H9 (cell line): Measurements from ENCODE around the gene YLPM1. TPM values are rescaled to one million over a fixed set of nuclear protein-coding genes. Genes with fewer than 3 reads are reported as not detected.

Experiments
- DNase-seq: peaks from one replicate; pipeline ENCODE4 v3.0.0-alpha.2; 2017
- H2AFZ ChIP-seq: one replicate; pipeline ENCODE4 v1.6.1; 2013; ENCODE audit warnings: mild to moderate bottlenecking, low read length, control low read depth, moderate library complexity
- H2AK5ac ChIP-seq: 2 replicates; pipeline ENCODE4 v1.6.1; 2013; ENCODE audit warnings: low read length, control low read depth, mixed read lengths; ENCODE audit not compliant: insufficient read length
- H2BK120ac ChIP-seq: one replicate; pipeline ENCODE4 v1.6.1; 2013; ENCODE audit warnings: low read depth, mild to moderate bottlenecking, low read length, control low read depth, inconsistent platforms; ENCODE audit not compliant: poor library complexity, severe bottlenecking
- H2BK12ac ChIP-seq: 2 replicates; pipeline ENCODE4 v1.6.1; 2013; ENCODE audit warnings: low read length, control low read depth, mixed read lengths, low read depth; ENCODE audit not compliant: insufficient read length
- H2BK15ac ChIP-seq: 2 replicates; pipeline ENCODE4 v1.6.1; 2013; ENCODE audit warnings: low read depth, low read length, control low read depth
- H2BK20ac ChIP-seq: one replicate; pipeline ENCODE4 v1.6.1; 2013; ENCODE audit warnings: low read depth, mild to moderate bottlenecking, low read length, control low read depth, inconsistent platforms; ENCODE audit not compliant: poor library complexity, severe bottlenecking
- H2BK5ac ChIP-seq: 2 replicates; pipeline ENCODE4 v1.6.1; 2013; ENCODE audit warnings: low read length, control low read depth, mixed read lengths; ENCODE audit not compliant: insufficient read length
- H3K14ac ChIP-seq: 2 replicates; pipeline ENCODE4 v1.6.1; 2013; ENCODE audit warnings: low read length, control low read depth; ENCODE audit not compliant: insufficient read depth
- H3K18ac ChIP-seq: 2 replicates; pipeline ENCODE4 v1.6.1; 2013; ENCODE audit warnings: low read depth, mild to moderate bottlenecking, mixed read lengths, low read length, control low read depth; ENCODE audit not compliant: insufficient read length
- H3K23ac ChIP-seq: 2 replicates; pipeline ENCODE4 v1.6.1; 2013; ENCODE audit warnings: low read length, control low read depth, mixed read lengths, low read depth; ENCODE audit not compliant: insufficient read length
- H3K23me2 ChIP-seq: 2 replicates; pipeline ENCODE4 v1.6.1; 2013; ENCODE audit warnings: low read depth, mild to moderate bottlenecking, mixed read lengths, low read length, control low read depth; ENCODE audit not compliant: insufficient read length, poor library complexity, severe bottlenecking
- H3K27ac ChIP-seq: 2 replicates; pipeline ENCODE4 v1.5.1; 2013; ENCODE audit warnings: low read length, control low read depth, mixed read lengths, low read depth; ENCODE audit not compliant: insufficient read length
- H3K27me3 ChIP-seq: 2 replicates; pipeline ENCODE4 v1.6.1; 2013; ENCODE audit warnings: low read length, control low read depth, inconsistent platforms; ENCODE audit not compliant: insufficient read depth
- H3K4ac ChIP-seq: 2 replicates; pipeline ENCODE4 v1.6.1; 2013; ENCODE audit warnings: low read depth, mild to moderate bottlenecking, control low read depth, inconsistent platforms, low read length, moderate library complexity
- H3K4me1 ChIP-seq: 2 replicates; pipeline ENCODE4 v1.6.1; 2013; ENCODE audit warnings: low read length, control low read depth, inconsistent platforms; ENCODE audit not compliant: insufficient read depth
- H3K4me2 ChIP-seq: 2 replicates; pipeline ENCODE4 v1.6.1; 2013; ENCODE audit warnings: low read length, control low read depth, mixed read lengths; ENCODE audit not compliant: insufficient read length, insufficient read depth
- H3K56ac ChIP-seq: 2 replicates; pipeline ENCODE4 v1.6.1; 2013; ENCODE audit warnings: low read depth, mild to moderate bottlenecking, mixed read lengths, low read length, control low read depth; ENCODE audit not compliant: insufficient read length
- H3K79me1 ChIP-seq: 2 replicates; pipeline ENCODE4 v1.6.1; 2013; ENCODE audit warnings: low read depth, mild to moderate bottlenecking, moderate library complexity, low read length, control low read depth, inconsistent platforms; ENCODE audit not compliant: insufficient read depth, poor library complexity, severe bottlenecking
- H3K79me2 ChIP-seq: 2 replicates; pipeline ENCODE4 v1.6.1; 2013; ENCODE audit warnings: low read length, control low read depth, inconsistent platforms; ENCODE audit not compliant: insufficient read depth
- H3K9ac ChIP-seq: 2 replicates; pipeline ENCODE4 v1.6.1; 2013; ENCODE audit warnings: low read length, control low read depth, mixed read lengths; ENCODE audit not compliant: insufficient read length; ENCODE audit errors: extremely low read depth
- H3K9me3 ChIP-seq: one replicate; pipeline ENCODE4 v1.6.1; 2013; ENCODE audit warnings: low read depth, low read length, inconsistent platforms; ENCODE audit not compliant: control insufficient read depth
- H3T11ph ChIP-seq: one replicate; pipeline ENCODE4 v1.6.1; 2013; ENCODE audit warnings: mild to moderate bottlenecking, low read length, control low read depth, inconsistent platforms
- H4K20me1 ChIP-seq: one replicate; pipeline ENCODE4 v1.6.1; 2013; ENCODE audit not compliant: control insufficient read depth, insufficient read length, insufficient read depth
- H4K5ac ChIP-seq: 2 replicates; pipeline ENCODE4 v1.6.1; 2013; ENCODE audit warnings: low read depth, mild to moderate bottlenecking, mixed read lengths, low read length, control low read depth; ENCODE audit not compliant: insufficient read length
- H4K8ac ChIP-seq: replicated peaks from 2 replicates; pipeline ENCODE4 v1.6.1; 2013; ENCODE audit warnings: low read length, control low read depth, mixed read lengths, low read depth; ENCODE audit not compliant: insufficient read length
- H4K91ac ChIP-seq: 2 replicates; pipeline ENCODE4 v1.6.1; 2013; ENCODE audit warnings: low read depth, mild to moderate bottlenecking, moderate library complexity, mixed read lengths, low read length, control low read depth; ENCODE audit not compliant: insufficient read length
- H3K27ac Mint-ChIP-seq, 3 experiments: 2 replicates in 2 of 3; 3 replicates in 1 of 3; pipeline ENCODE4 v1.8.0; 2020 to 2021; ENCODE audit warnings: mixed read lengths in 3 of 3, mild to moderate bottlenecking in 1 of 3, moderate library complexity in 1 of 3
- H3K27me3 Mint-ChIP-seq: 2 replicates; pipeline ENCODE4 v1.8.0; 2021; ENCODE audit warnings: low read depth, mild to moderate bottlenecking, moderate library complexity, mixed read lengths
- H3K36me3 Mint-ChIP-seq, 3 experiments: 2 replicates in 2 of 3; 3 replicates in 1 of 3; pipeline ENCODE4 v1.8.0; 2020 to 2021; ENCODE audit warnings: low read depth in 3 of 3, mixed read lengths in 3 of 3; ENCODE audit not compliant: insufficient read depth in 1 of 3
- H3K4me1 Mint-ChIP-seq, 2 experiments: 2 replicates each; pipeline ENCODE4 v1.8.0; 2020; ENCODE audit warnings: mixed read lengths in 2 of 2
- H3K4me3 Mint-ChIP-seq, 2 experiments: 2 replicates in 1 of 2; 3 replicates in 1 of 2; pipeline ENCODE4 v1.8.0; 2020 to 2021; ENCODE audit warnings: mild to moderate bottlenecking in 2 of 2, mixed read lengths in 2 of 2, moderate library complexity in 1 of 2
- H3K9me3 Mint-ChIP-seq, 2 experiments: 2 replicates in 1 of 2; 3 replicates in 1 of 2; pipeline ENCODE4 v1.8.0; 2020; ENCODE audit warnings: mild to moderate bottlenecking in 2 of 2, mixed read lengths in 2 of 2, moderate library complexity in 1 of 2
- CTCF ChIP-seq: fragments of 200-600 bp; sonication (generic); conservative IDR thresholded peaks from 3 replicates; pipeline ENCODE4 v1.8.0; 2021; ENCODE audit warnings: antibody characterized with exemption, mild to moderate bottlenecking
- WGBS: extraction: QIAGEN DNeasy Blood & Tissue Kit; methylation state at CpG from one replicate; pipeline ENCODE4 v1.1.7; 2013; ENCODE audit warnings: missing lambda C conversion rate, low lambda C conversion rate, mixed read lengths; ENCODE audit not compliant: insufficient read length; ENCODE audit errors: extremely low coverage; 5-methylcytosine and 5-hydroxymethylcytosine counted together
- total RNA-seq: library from RNA; stranded (reverse); gene quantifications from 2 replicates; pipeline ENCODE4 v1.2.1, GENCODE V29; 2021

Gene YLPM1
- total RNA-seq, 1 experiment from 2014 or later: 82.2 TPM

DNA sequence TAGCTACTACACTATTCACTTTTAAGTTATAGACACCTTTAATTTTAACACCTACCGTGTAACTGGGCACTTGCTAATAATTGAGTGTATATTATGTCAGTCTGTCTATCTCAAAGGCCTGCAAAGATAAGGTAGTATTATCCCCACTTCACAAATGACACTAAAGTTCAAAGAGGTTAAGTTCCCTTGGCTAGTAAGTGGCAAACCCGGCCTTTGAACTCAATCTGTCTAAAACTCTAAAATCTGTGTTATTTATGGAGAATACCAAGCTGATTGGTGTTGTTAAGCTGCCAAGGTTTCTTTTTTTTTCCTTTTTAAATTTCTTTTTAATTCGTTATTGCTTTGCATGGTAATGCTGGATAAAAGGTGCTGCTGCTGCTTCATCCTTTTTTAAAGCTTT is 37.7 kb downstream of the YLPM1 start:
- no peak overlapping the region for H4K91ac ChIP-seq
- H2BK20ac ChIP-seq: no peak overlapping the region

More for the DNA sequence above, 37.7 kb downstream of the YLPM1 start:
- Histone ChIP-seq H2BK120ac (no peak overlapping the region), H2AK5ac (no peak overlapping the region), H2AFZ (no peak overlapping the region), H3K4ac (no peak overlapping the region), H3K18ac (no peak overlapping the region), H2BK15ac (no peak overlapping the region), H2BK12ac (no peak overlapping the region), H3K56ac (no peak overlapping the region), H3K27me3 (no peaks in the 10 kb centered on the region), H3K79me1 (peaks cover 7% of the 10 kb centered on the region), H3K4me1 (no peaks in the 10 kb centered on the region), H2BK5ac (no peak overlapping the region), H4K20me1 (no peaks in the 10 kb centered on the region), H3K79me2 (no peaks in the 10 kb centered on the region; the same call in 1 of the 2 replicates), H3K14ac (no peak overlapping the region), H3K4me2 (no peak overlapping the region), H3K27ac (no peak overlapping the region), H3K9me3 (no peaks in the 10 kb centered on the region), H3K23me2 (no peaks in the 10 kb centered on the region), H3K23ac (no peak overlapping the region), H4K5ac (no peak overlapping the region), H3T11ph (no peak overlapping the region), H3K9ac (no peak overlapping the region), H4K8ac (no peak overlapping the region)
- TF ChIP-seq CTCF: no peak
- DNase-seq: no peak
- H3K27me3 Mint-ChIP-seq: no peaks in the 10 kb centered on the region
- H3K27ac Mint-ChIP-seq: no peak overlapping the region
- H3K4me1 Mint-ChIP-seq: no peaks in the 10 kb centered on the region
- WGBS: no CpG with 5 or more reads among the region's 3 CpGs
- no peak overlapping the region for H3K4me3 Mint-ChIP-seq
- no peaks in the 10 kb centered on the region for H3K9me3 Mint-ChIP-seq
- peaks cover 26 to 51% (median 44%) of the 10 kb centered on the region in 3 experiments; a peak in 6 of 7 replicates for H3K36me3 Mint-ChIP-seq
